Stimulated activated CD8-positive, alpha-beta memory T cell treated with anti-CD3 and anti-CD28 coated beads, Interleukin-2, amount 100 ng/mL, for 1 hour (primary cell): ENCODE measurements around the gene ADAMTS16.

Source experiments
- DNase-seq, 2 donors: peaks; one replicate each; pipeline ENCODE4 v3.0.0-alpha.2; 2020; ENCODE audit warnings: low read depth in 2 of 2

Gene ADAMTS16

GRCh38 chr5:5344051-5344571, 204.0 kb downstream of the ADAMTS16 start:
- no peak for DNase-seq

GRCh38 chr5:5344606-5345005, 204.5 kb downstream of the ADAMTS16 start:
- no peak for DNase-seq

- no peak for DNase-seq
These were observed 207.3 kb downstream of the ADAMTS16 start for GRCh38 chr5:5347442-5347841.

GRCh38 chr5:5348135-5348534, 208.0 kb downstream of the ADAMTS16 start:
- DNase-seq, result no peak

GRCh38 chr5:5348576-5348975, 208.4 kb downstream of the ADAMTS16 start:
- no peak for DNase-seq

- no peak for DNase-seq
These were observed 210.0 kb downstream of the ADAMTS16 start for GRCh38 chr5:5350101-5350500.

GRCh38 chr5:5351288-5351979, 211.3 kb downstream of the ADAMTS16 start:
- DNase-seq, result no peak

GRCh38 chr5:5352675-5353074, 212.5 kb downstream of the ADAMTS16 start:
- DNase-seq, result no peak

GRCh38 chr5:5353681-5354080, 213.6 kb downstream of the ADAMTS16 start:
- DNase-seq, result no peak

- DNase-seq, result no peak
These were observed 216.6 kb downstream of the ADAMTS16 start for GRCh38 chr5:5356765-5357164.

GRCh38 chr5:5359618-5360017, 219.5 kb downstream of the ADAMTS16 start:
- DNase-seq, result no peak

GRCh38 chr5:5360363-5360940, 220.3 kb downstream of the ADAMTS16 start:
- DNase-seq, result no peak

- no peak for DNase-seq
These were observed 220.9 kb downstream of the ADAMTS16 start for GRCh38 chr5:5360941-5361520.

GRCh38 chr5:5363045-5363444, 222.9 kb downstream of the ADAMTS16 start:
- DNase-seq, result no peak

GRCh38 chr5:5364932-5365331, 224.8 kb downstream of the ADAMTS16 start:
- no peak for DNase-seq

- DNase-seq, result no peak
These were observed 227.6 kb downstream of the ADAMTS16 start for GRCh38 chr5:5367739-5368138.

- DNase-seq, result no peak
These were observed 229.0 kb downstream of the ADAMTS16 start for GRCh38 chr5:5369051-5369605.
